H9 (cell line): Measurements from ENCODE around the gene INAFM1. TPM values are rescaled to one million over a fixed set of nuclear protein-coding genes. Genes with fewer than 3 reads are reported as not detected.

ENCODE experiments used
- DNase-seq: peaks from one replicate; pipeline ENCODE4 v3.0.0-alpha.2; 2017
- H2AFZ ChIP-seq: one replicate; pipeline ENCODE4 v1.6.1; 2013; ENCODE audit warnings: mild to moderate bottlenecking, low read length, control low read depth, moderate library complexity
- H2AK5ac ChIP-seq: 2 replicates; pipeline ENCODE4 v1.6.1; 2013; ENCODE audit warnings: low read length, control low read depth, mixed read lengths; ENCODE audit not compliant: insufficient read length
- H2BK120ac ChIP-seq: one replicate; pipeline ENCODE4 v1.6.1; 2013; ENCODE audit warnings: low read depth, mild to moderate bottlenecking, low read length, control low read depth, inconsistent platforms; ENCODE audit not compliant: poor library complexity, severe bottlenecking
- H2BK12ac ChIP-seq: 2 replicates; pipeline ENCODE4 v1.6.1; 2013; ENCODE audit warnings: low read length, control low read depth, mixed read lengths, low read depth; ENCODE audit not compliant: insufficient read length
- H2BK15ac ChIP-seq: 2 replicates; pipeline ENCODE4 v1.6.1; 2013; ENCODE audit warnings: low read depth, low read length, control low read depth
- H2BK20ac ChIP-seq: one replicate; pipeline ENCODE4 v1.6.1; 2013; ENCODE audit warnings: low read depth, mild to moderate bottlenecking, low read length, control low read depth, inconsistent platforms; ENCODE audit not compliant: poor library complexity, severe bottlenecking
- H2BK5ac ChIP-seq: 2 replicates; pipeline ENCODE4 v1.6.1; 2013; ENCODE audit warnings: low read length, control low read depth, mixed read lengths; ENCODE audit not compliant: insufficient read length
- H3K14ac ChIP-seq: 2 replicates; pipeline ENCODE4 v1.6.1; 2013; ENCODE audit warnings: low read length, control low read depth; ENCODE audit not compliant: insufficient read depth
- H3K18ac ChIP-seq: 2 replicates; pipeline ENCODE4 v1.6.1; 2013; ENCODE audit warnings: low read depth, mild to moderate bottlenecking, mixed read lengths, low read length, control low read depth; ENCODE audit not compliant: insufficient read length
- H3K23ac ChIP-seq: 2 replicates; pipeline ENCODE4 v1.6.1; 2013; ENCODE audit warnings: low read length, control low read depth, mixed read lengths, low read depth; ENCODE audit not compliant: insufficient read length
- H3K23me2 ChIP-seq: 2 replicates; pipeline ENCODE4 v1.6.1; 2013; ENCODE audit warnings: low read depth, mild to moderate bottlenecking, mixed read lengths, low read length, control low read depth; ENCODE audit not compliant: insufficient read length, poor library complexity, severe bottlenecking
- H3K27ac ChIP-seq: 2 replicates; pipeline ENCODE4 v1.5.1; 2013; ENCODE audit warnings: low read length, control low read depth, mixed read lengths, low read depth; ENCODE audit not compliant: insufficient read length
- H3K27me3 ChIP-seq: 2 replicates; pipeline ENCODE4 v1.6.1; 2013; ENCODE audit warnings: low read length, control low read depth, inconsistent platforms; ENCODE audit not compliant: insufficient read depth
- H3K4ac ChIP-seq: 2 replicates; pipeline ENCODE4 v1.6.1; 2013; ENCODE audit warnings: low read depth, mild to moderate bottlenecking, control low read depth, inconsistent platforms, low read length, moderate library complexity
- H3K4me1 ChIP-seq: 2 replicates; pipeline ENCODE4 v1.6.1; 2013; ENCODE audit warnings: low read length, control low read depth, inconsistent platforms; ENCODE audit not compliant: insufficient read depth
- H3K4me2 ChIP-seq: 2 replicates; pipeline ENCODE4 v1.6.1; 2013; ENCODE audit warnings: low read length, control low read depth, mixed read lengths; ENCODE audit not compliant: insufficient read length, insufficient read depth
- H3K56ac ChIP-seq: 2 replicates; pipeline ENCODE4 v1.6.1; 2013; ENCODE audit warnings: low read depth, mild to moderate bottlenecking, mixed read lengths, low read length, control low read depth; ENCODE audit not compliant: insufficient read length
- H3K79me1 ChIP-seq: 2 replicates; pipeline ENCODE4 v1.6.1; 2013; ENCODE audit warnings: low read depth, mild to moderate bottlenecking, moderate library complexity, low read length, control low read depth, inconsistent platforms; ENCODE audit not compliant: insufficient read depth, poor library complexity, severe bottlenecking
- H3K79me2 ChIP-seq: 2 replicates; pipeline ENCODE4 v1.6.1; 2013; ENCODE audit warnings: low read length, control low read depth, inconsistent platforms; ENCODE audit not compliant: insufficient read depth
- H3K9ac ChIP-seq: 2 replicates; pipeline ENCODE4 v1.6.1; 2013; ENCODE audit warnings: low read length, control low read depth, mixed read lengths; ENCODE audit not compliant: insufficient read length; ENCODE audit errors: extremely low read depth
- H3K9me3 ChIP-seq: one replicate; pipeline ENCODE4 v1.6.1; 2013; ENCODE audit warnings: low read depth, low read length, inconsistent platforms; ENCODE audit not compliant: control insufficient read depth
- H3T11ph ChIP-seq: one replicate; pipeline ENCODE4 v1.6.1; 2013; ENCODE audit warnings: mild to moderate bottlenecking, low read length, control low read depth, inconsistent platforms
- H4K20me1 ChIP-seq: one replicate; pipeline ENCODE4 v1.6.1; 2013; ENCODE audit not compliant: control insufficient read depth, insufficient read length, insufficient read depth
- H4K5ac ChIP-seq: 2 replicates; pipeline ENCODE4 v1.6.1; 2013; ENCODE audit warnings: low read depth, mild to moderate bottlenecking, mixed read lengths, low read length, control low read depth; ENCODE audit not compliant: insufficient read length
- H4K8ac ChIP-seq: replicated peaks from 2 replicates; pipeline ENCODE4 v1.6.1; 2013; ENCODE audit warnings: low read length, control low read depth, mixed read lengths, low read depth; ENCODE audit not compliant: insufficient read length
- H4K91ac ChIP-seq: 2 replicates; pipeline ENCODE4 v1.6.1; 2013; ENCODE audit warnings: low read depth, mild to moderate bottlenecking, moderate library complexity, mixed read lengths, low read length, control low read depth; ENCODE audit not compliant: insufficient read length
- H3K27ac Mint-ChIP-seq, 3 experiments: 2 replicates in 2 of 3; 3 replicates in 1 of 3; pipeline ENCODE4 v1.8.0; 2020 to 2021; ENCODE audit warnings: mixed read lengths in 3 of 3, mild to moderate bottlenecking in 1 of 3, moderate library complexity in 1 of 3
- H3K27me3 Mint-ChIP-seq: 2 replicates; pipeline ENCODE4 v1.8.0; 2021; ENCODE audit warnings: low read depth, mild to moderate bottlenecking, moderate library complexity, mixed read lengths
- H3K36me3 Mint-ChIP-seq, 3 experiments: 2 replicates in 2 of 3; 3 replicates in 1 of 3; pipeline ENCODE4 v1.8.0; 2020 to 2021; ENCODE audit warnings: low read depth in 3 of 3, mixed read lengths in 3 of 3; ENCODE audit not compliant: insufficient read depth in 1 of 3
- H3K4me1 Mint-ChIP-seq, 2 experiments: 2 replicates each; pipeline ENCODE4 v1.8.0; 2020; ENCODE audit warnings: mixed read lengths in 2 of 2
- H3K4me3 Mint-ChIP-seq, 2 experiments: 2 replicates in 1 of 2; 3 replicates in 1 of 2; pipeline ENCODE4 v1.8.0; 2020 to 2021; ENCODE audit warnings: mild to moderate bottlenecking in 2 of 2, mixed read lengths in 2 of 2, moderate library complexity in 1 of 2
- H3K9me3 Mint-ChIP-seq, 2 experiments: 2 replicates in 1 of 2; 3 replicates in 1 of 2; pipeline ENCODE4 v1.8.0; 2020; ENCODE audit warnings: mild to moderate bottlenecking in 2 of 2, mixed read lengths in 2 of 2, moderate library complexity in 1 of 2
- WGBS: extraction: QIAGEN DNeasy Blood & Tissue Kit; methylation state at CpG from one replicate; pipeline ENCODE4 v1.1.7; 2013; ENCODE audit warnings: missing lambda C conversion rate, low lambda C conversion rate, mixed read lengths; ENCODE audit not compliant: insufficient read length; ENCODE audit errors: extremely low coverage; 5-methylcytosine and 5-hydroxymethylcytosine counted together
- total RNA-seq: library from RNA; stranded (reverse); gene quantifications from 2 replicates; pipeline ENCODE4 v1.2.1, GENCODE V29; 2021
- TF ChIP-seq, protein P1 (sequence below): fragments of 200-600 bp; sonication (generic); conservative IDR thresholded peaks from 3 replicates; pipeline ENCODE4 v1.8.0; 2021; ENCODE audit warnings: antibody characterized with exemption, mild to moderate bottlenecking

INAFM1 gene
- total RNA-seq, 1 experiment from 2014 or later: 8.5 TPM

DNA sequence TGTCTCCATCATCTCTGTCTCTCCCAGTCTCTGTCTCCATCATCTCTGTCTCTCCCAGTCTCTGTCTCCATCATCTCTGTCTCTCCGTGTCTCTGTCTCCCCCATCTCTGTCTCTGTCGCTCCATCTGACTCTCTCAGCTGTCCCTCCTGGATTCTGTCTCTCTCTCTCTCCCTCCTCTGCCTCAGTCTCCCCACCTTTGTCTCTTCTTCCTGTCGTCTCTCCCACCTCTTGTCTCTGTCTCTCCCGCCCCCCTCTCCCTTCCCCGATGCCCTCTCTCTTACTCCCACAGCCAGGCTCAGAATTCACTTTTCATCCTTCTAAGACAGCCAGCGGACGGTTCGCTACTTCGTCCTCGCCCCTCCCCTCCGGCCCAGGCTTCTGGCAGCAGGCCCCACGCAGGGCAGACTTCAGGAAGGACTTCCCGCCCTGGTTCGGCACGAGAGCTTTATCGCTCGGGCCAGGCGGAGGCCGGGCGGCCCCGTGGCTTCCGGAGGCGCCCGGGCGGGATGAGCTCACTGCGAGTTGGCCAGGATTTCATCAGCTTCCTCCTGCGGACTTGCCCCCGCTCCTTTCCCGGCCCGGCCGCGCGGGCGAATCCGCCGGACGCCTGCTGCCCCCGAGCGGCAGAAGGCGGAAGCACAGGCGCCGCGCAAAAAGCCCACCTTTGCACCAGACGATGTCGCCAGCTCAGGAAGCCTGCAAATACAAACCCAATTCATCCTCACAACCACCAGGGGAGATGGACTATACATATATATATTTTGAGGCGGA lies 30.7 kb upstream of the INAFM1 start:
- H4K91ac ChIP-seq: no peak overlapping the region
- no peaks in the 10 kb centered on the region for H4K20me1 ChIP-seq
- Mint-ChIP-seq H3K27ac (peak overlapping the region; percentile 14 to 93 (median 83); a peak in 5 of 7 replicates), H3K9me3 (peaks cover 0 to 3% of the 10 kb centered on the region in 2 experiments; a peak in 1 of 5 replicates), H3K4me1 (peaks cover 16 to 22% of the 10 kb centered on the region in 2 experiments), H3K36me3 (no peaks in the 10 kb centered on the region; a peak in 1 of 7 replicates), H3K27me3 (peaks cover 18% of the 10 kb centered on the region), H3K4me3 (peak overlapping the region; percentile 63 to 77)
- no peak overlapping the region for H2BK5ac ChIP-seq
- peaks cover 2% of the 10 kb centered on the region; the same call in 1 of the 2 replicates for H3K27me3 ChIP-seq
- no peak overlapping the region for H2BK12ac ChIP-seq
- no peak overlapping the region for H3K27ac ChIP-seq
- peak overlapping the region; percentile 62; the same call in 1 of the 2 replicates for H3K14ac ChIP-seq
- no peak overlapping the region for H3K4ac ChIP-seq
- no peaks in the 10 kb centered on the region for H3K9me3 ChIP-seq
- no peak overlapping the region for H4K5ac ChIP-seq
- H4K8ac ChIP-seq: no peak overlapping the region
- no peak overlapping the region for H3K56ac ChIP-seq
- H3K23ac ChIP-seq: no peak overlapping the region
- H2BK15ac ChIP-seq: no peak overlapping the region
- WGBS: no CpG with 5 or more reads among the region's 46 CpGs
- H3K23me2 ChIP-seq: peaks cover 13% of the 10 kb centered on the region
- TF ChIP-seq, protein P1, sequence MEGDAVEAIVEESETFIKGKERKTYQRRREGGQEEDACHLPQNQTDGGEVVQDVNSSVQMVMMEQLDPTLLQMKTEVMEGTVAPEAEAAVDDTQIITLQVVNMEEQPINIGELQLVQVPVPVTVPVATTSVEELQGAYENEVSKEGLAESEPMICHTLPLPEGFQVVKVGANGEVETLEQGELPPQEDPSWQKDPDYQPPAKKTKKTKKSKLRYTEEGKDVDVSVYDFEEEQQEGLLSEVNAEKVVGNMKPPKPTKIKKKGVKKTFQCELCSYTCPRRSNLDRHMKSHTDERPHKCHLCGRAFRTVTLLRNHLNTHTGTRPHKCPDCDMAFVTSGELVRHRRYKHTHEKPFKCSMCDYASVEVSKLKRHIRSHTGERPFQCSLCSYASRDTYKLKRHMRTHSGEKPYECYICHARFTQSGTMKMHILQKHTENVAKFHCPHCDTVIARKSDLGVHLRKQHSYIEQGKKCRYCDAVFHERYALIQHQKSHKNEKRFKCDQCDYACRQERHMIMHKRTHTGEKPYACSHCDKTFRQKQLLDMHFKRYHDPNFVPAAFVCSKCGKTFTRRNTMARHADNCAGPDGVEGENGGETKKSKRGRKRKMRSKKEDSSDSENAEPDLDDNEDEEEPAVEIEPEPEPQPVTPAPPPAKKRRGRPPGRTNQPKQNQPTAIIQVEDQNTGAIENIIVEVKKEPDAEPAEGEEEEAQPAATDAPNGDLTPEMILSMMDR: peak; percentile 99
- H3K79me1 ChIP-seq: no peaks in the 10 kb centered on the region
- no peak overlapping the region for H3T11ph ChIP-seq
- H2AK5ac ChIP-seq: no peak overlapping the region
- peaks cover 3% of the 10 kb centered on the region; the same call in 1 of the 2 replicates for H3K4me1 ChIP-seq
- DNase-seq: peak; percentile 97
- no peak overlapping the region for H2BK120ac ChIP-seq
- peak overlapping the region; percentile 31 for H3K4me2 ChIP-seq
- peak overlapping the region; percentile 89 for H3K18ac ChIP-seq
- H3K79me2 ChIP-seq: no peaks in the 10 kb centered on the region
- no peak overlapping the region for H2AFZ ChIP-seq
- no peak overlapping the region for H2BK20ac ChIP-seq
- H3K9ac ChIP-seq: no peak overlapping the region
